ENCODE data around the gene FGD5. TPM values are rescaled to one million over a fixed set of nuclear protein-coding genes. Genes with fewer than 3 reads are reported as not detected.
"Not testable (repeated sequence)": the region's sequence is repeated elsewhere in the genome, so short reads cannot be mapped to it uniquely, and the experiment has no call there.

Gene FGD5
- total and polyA plus RNA-seq, 4 experiments from 2014 or later: 0.06 TPM; not detected in 3

DNA sequence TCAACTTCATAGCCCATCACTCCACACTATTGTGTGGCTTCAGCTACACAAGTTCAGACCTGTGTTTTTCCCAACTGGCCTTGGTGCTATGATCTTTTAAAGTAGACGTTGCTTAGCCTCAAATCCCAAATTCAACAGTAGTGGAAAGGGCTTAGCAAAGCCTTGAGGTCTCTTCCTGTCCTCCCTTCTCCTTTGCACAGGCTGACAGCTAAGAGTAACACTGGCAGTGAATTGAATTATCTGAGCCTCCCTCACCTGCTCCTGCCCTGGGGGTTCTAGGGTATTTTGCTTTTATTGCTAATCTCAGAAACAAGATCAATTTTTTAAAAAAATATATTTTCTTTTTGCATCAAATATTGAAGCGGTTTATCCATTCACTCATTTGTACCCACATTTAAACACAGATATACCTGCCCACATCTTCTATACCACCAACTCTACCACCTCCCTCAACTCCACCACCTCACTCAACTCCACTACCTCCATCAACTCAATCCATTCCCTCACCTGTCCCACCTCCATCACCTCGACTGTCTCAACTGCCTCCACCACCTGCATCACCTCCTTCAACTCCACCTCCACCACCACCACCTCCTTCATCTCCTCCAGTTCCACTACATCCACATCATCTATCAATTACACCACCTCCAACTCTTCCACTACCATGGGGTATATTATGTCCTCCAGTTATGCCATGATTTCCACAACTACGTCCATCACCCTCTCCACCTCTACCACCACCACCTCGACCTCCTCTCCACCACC, 10.1 kb upstream of the FGD5 start:
- Mint-ChIP-seq H3K4me3 (peak overlapping the region in 1 of 8 donors; percentile 24), H3K36me3 (no peaks in the 10 kb centered on the region), H3K27me3 (peaks cover 34 to 41% of the 10 kb centered on the region in 2 donors), H3K4me1 (peaks cover 1 to 6% (median 4%) of the 10 kb centered on the region in 4 donors), H3K9me3 (peaks cover 0 to 2% (median 0%) of the 10 kb centered on the region in 8 donors), H3K27ac (no peak overlapping the region)
- no peaks in the 10 kb centered on the region for H3K9me3 ChIP-seq (ENCODE audit: control insufficient read depth in 1 of 2, low read length in 2 of 2)
- intact Hi-C loops (cut with micrococcal nuclease): no loop called here
- H3K36me3 ChIP-seq (ENCODE audit: insufficient read depth, low read length): no peaks in the 10 kb centered on the region
- H3K4me1 ChIP-seq (ENCODE audit: insufficient read depth, low read length): no peaks in the 10 kb centered on the region
- no peak for DNase-seq
- ChIA-PET CTCF (ENCODE audit: partially characterized antibody) (no interaction called here), POLR2A (ENCODE audit: partially characterized antibody) (no interaction called here)
- H3K4me3 ChIP-seq (ENCODE audit: low read length in 2 of 2): no peak overlapping the region
- H3K27me3 ChIP-seq (ENCODE audit: insufficient read depth, low read length): peaks cover 24% of the 10 kb centered on the region
- no peak overlapping the region for H3K27ac ChIP-seq (ENCODE audit: low read depth, low read length)

DNA sequence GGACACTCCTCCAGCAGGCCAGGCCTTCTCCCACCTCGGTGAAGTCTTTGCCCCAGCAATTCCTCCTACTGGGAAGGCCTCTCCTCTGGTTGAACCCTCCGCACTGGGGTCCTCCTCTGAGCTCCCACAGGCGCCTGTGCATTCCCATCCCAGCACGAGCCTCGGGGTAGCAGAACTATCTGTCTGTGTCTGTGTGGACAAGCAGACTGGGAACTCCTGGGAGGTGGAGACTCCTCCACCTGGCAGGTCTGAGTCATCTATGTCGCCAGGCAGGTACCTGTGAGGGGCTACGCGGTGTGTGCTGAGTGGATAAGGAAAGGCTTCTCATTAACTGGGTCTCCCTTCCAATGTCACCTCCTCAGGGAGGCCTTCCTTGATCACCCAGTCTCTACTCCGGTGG, 9.2 kb upstream of the FGD5 start:
- peaks cover 24% of the 10 kb centered on the region for H3K27me3 ChIP-seq (ENCODE audit: insufficient read depth, low read length)

DNA sequence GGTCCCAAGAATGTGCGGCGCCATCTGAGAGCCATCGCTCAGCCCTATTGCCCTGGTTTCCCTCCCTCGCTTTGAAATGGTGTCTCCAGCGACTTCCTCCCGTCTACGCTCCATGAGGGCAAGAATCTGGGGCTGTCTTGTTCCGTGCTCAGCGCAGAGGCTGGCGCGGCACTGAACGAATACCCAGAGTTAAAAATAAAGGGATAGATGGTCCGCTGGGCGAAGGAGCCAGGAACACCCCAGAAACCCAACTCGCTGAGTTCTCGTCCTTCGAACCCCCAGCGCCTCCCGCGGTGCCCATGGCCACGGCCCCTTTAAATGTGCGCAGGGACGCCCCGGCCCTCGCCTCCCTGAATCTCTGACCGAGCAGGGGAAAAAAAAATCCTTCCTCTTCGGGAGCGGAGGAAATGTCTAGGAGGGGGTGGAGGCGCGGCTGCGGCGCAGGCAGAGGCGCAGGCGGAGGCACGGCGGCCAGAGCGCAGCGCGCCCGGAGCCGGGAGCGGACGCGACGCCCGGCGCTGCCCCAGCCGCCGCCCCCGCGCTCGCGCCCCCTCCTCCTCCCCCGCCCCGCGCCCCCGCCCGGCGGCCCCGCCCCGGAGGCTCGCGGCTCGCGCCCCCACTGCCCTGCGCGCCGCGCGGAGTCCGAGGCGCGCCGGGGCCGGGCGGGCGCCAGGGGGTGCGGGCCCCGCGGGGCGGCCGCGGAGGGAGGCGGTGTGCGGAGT, 8.5 kb upstream of the FGD5 start:
- no peak overlapping the region for H3K27ac Mint-ChIP-seq

More for the DNA sequence above, 9.2 kb upstream of the FGD5 start:
- H3K36me3 Mint-ChIP-seq; H3K9me3 Mint-ChIP-seq; CTCF ChIA-PET (ENCODE audit: partially characterized antibody); POLR2A ChIA-PET (ENCODE audit: partially characterized antibody); H3K9me3 ChIP-seq (ENCODE audit: control insufficient read depth in 1 of 2, low read length in 2 of 2); H3K27ac ChIP-seq (ENCODE audit: low read depth, low read length); H3K4me1 Mint-ChIP-seq; H3K27ac Mint-ChIP-seq; DNase-seq; H3K4me3 Mint-ChIP-seq; H3K4me3 ChIP-seq (ENCODE audit: low read length in 2 of 2); intact Hi-C loops (cut with micrococcal nuclease); H3K4me1 ChIP-seq (ENCODE audit: insufficient read depth, low read length); H3K36me3 ChIP-seq (ENCODE audit: insufficient read depth, low read length): not testable (repeated sequence)
- peaks cover 37 to 39% of the 10 kb centered on the region in 2 donors for H3K27me3 Mint-ChIP-seq

DNA sequence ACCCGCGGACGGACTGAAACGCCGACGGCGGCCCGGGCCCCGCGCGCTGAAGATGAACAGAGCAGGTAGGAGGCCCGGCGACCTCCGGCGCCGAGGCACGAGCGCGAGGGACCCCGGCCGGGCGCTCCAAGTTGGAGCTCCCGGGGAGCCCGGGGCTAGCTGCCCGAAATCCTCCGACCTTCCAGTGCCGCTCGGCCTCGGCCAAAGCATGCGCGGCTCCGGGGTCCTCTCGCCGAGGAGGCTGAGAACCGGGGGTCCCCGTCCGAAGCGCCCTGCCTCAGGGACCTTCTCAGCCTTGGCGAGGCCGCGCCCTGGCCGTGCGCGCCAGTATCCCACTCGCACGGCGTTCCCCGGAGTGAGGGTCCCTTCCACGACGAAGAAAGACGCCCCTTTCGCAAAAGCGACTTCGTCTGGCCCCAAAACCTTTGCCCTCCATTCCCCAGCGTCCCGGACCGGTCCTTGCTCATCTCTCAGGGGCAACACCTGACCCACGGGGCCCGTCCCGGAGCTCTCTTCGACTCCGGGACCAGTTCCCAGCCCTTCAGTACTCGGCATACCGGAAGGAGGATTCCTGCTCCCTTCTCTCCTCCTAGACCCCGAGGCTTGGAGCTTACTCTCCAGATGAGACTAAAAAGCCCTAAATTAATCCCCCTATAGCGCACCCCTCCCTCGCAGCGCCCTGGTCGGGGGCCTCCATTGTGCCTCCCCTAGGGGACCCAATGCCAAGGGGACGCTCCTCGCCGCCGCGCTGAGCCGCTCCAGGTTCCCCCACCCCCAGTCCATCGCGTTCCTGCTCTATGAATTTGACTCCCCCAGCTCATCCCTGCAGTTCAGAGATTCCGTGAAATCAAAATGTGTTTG, 7.7 kb upstream of the FGD5 start:
- H3K4me1 Mint-ChIP-seq: peaks cover 1 to 6% (median 4%) of the 10 kb centered on the region in 4 donors
- peak overlapping the region in 4 of 8 donors; percentile 20 to 43 (median 33) for H3K4me3 Mint-ChIP-seq
- H3K36me3 ChIP-seq (ENCODE audit: insufficient read depth, low read length): no peaks in the 10 kb centered on the region
- H3K27me3 ChIP-seq (ENCODE audit: insufficient read depth, low read length): peaks cover 24% of the 10 kb centered on the region
- no peaks in the 10 kb centered on the region for H3K9me3 ChIP-seq (ENCODE audit: control insufficient read depth in 1 of 2, low read length in 2 of 2)
- ChIA-PET POLR2A (ENCODE audit: partially characterized antibody) (interaction anchor here (0.6 kb wide), 1 partner anchor 105 kb away, joined by 3 read pairs; no protein-coding TSS in a partner anchor), CTCF (ENCODE audit: partially characterized antibody) (no interaction called here)
- H3K27ac ChIP-seq (ENCODE audit: low read depth, low read length): no peak overlapping the region
- no peaks in the 10 kb centered on the region for H3K4me1 ChIP-seq (ENCODE audit: insufficient read depth, low read length)
- intact Hi-C loops (cut with micrococcal nuclease): no loop called here
- no peak for DNase-seq
- peaks cover 41 to 43% of the 10 kb centered on the region in 2 donors for H3K27me3 Mint-ChIP-seq
- no peak overlapping the region for H3K4me3 ChIP-seq (ENCODE audit: low read length in 2 of 2)
- H3K36me3 Mint-ChIP-seq: no peaks in the 10 kb centered on the region
- no peaks in the 10 kb centered on the region for H3K9me3 Mint-ChIP-seq
- H3K27ac Mint-ChIP-seq: no peak overlapping the region

More for the DNA sequence above, 8.5 kb upstream of the FGD5 start:
- DNase-seq: no peak
- intact Hi-C loops (cut with micrococcal nuclease): no loop called here
- Histone ChIP-seq H3K27ac (ENCODE audit: low read depth, low read length) (no peak overlapping the region), H3K4me1 (ENCODE audit: insufficient read depth, low read length) (no peaks in the 10 kb centered on the region), H3K9me3 (ENCODE audit: control insufficient read depth in 1 of 2, low read length in 2 of 2) (no peaks in the 10 kb centered on the region), H3K4me3 (ENCODE audit: low read length in 2 of 2) (no peak overlapping the region), H3K36me3 (ENCODE audit: insufficient read depth, low read length) (no peaks in the 10 kb centered on the region), H3K27me3 (ENCODE audit: insufficient read depth, low read length) (peaks cover 24% of the 10 kb centered on the region)
- H3K4me1 Mint-ChIP-seq: peaks cover 1 to 6% (median 4%) of the 10 kb centered on the region in 4 donors
- POLR2A ChIA-PET (ENCODE audit: partially characterized antibody): no interaction called here
- CTCF ChIA-PET (ENCODE audit: partially characterized antibody): no interaction called here
- H3K36me3 Mint-ChIP-seq: no peaks in the 10 kb centered on the region
- no peaks in the 10 kb centered on the region for H3K9me3 Mint-ChIP-seq
- H3K4me3 Mint-ChIP-seq: peak overlapping the region in 1 of 8 donors; percentile 14
- peaks cover 37 to 42% of the 10 kb centered on the region in 2 donors for H3K27me3 Mint-ChIP-seq

DNA sequence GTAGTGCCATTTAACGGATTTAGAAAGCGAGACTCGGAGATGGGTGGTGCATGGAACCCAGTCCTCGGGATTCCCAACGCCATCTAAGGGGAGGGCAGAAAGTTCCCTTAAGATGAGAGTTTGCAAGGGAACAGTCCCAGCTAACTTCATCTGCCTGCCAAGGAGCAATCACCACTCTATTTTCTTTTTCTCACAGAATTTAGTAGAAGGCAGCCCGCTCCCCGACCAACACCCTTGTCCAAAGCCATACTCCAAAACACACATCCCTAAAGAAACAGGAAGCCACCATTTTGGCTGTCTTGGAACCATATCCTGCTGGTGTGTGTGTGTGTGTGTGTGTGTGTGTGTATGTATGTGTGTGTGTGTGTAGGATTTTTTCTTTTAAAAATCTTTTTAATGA, 7.1 kb upstream of the FGD5 start:
- Histone ChIP-seq H3K4me1 (ENCODE audit: insufficient read depth, low read length) (no peaks in the 10 kb centered on the region), H3K27me3 (ENCODE audit: insufficient read depth, low read length) (peaks cover 24% of the 10 kb centered on the region), H3K9me3 (ENCODE audit: control insufficient read depth in 1 of 2, low read length in 2 of 2) (no peaks in the 10 kb centered on the region), H3K36me3 (ENCODE audit: insufficient read depth, low read length) (no peaks in the 10 kb centered on the region), H3K27ac (ENCODE audit: low read depth, low read length) (no peak overlapping the region), H3K4me3 (ENCODE audit: low read length in 2 of 2) (no peak overlapping the region)
- CTCF ChIA-PET (ENCODE audit: partially characterized antibody): no interaction called here
- intact Hi-C loops (cut with micrococcal nuclease): no loop called here
- Mint-ChIP-seq H3K27me3 (peaks cover 40 to 47% of the 10 kb centered on the region in 2 donors), H3K4me1 (peaks cover 1 to 6% (median 4%) of the 10 kb centered on the region in 4 donors), H3K9me3 (peaks cover 0 to 2% (median 0%) of the 10 kb centered on the region in 8 donors), H3K4me3 (peak overlapping the region in 1 of 8 donors; percentile 4), H3K36me3 (no peaks in the 10 kb centered on the region), H3K27ac (no peak overlapping the region)
- no peak for DNase-seq
- POLR2A ChIA-PET (ENCODE audit: partially characterized antibody): no interaction called here

DNA sequence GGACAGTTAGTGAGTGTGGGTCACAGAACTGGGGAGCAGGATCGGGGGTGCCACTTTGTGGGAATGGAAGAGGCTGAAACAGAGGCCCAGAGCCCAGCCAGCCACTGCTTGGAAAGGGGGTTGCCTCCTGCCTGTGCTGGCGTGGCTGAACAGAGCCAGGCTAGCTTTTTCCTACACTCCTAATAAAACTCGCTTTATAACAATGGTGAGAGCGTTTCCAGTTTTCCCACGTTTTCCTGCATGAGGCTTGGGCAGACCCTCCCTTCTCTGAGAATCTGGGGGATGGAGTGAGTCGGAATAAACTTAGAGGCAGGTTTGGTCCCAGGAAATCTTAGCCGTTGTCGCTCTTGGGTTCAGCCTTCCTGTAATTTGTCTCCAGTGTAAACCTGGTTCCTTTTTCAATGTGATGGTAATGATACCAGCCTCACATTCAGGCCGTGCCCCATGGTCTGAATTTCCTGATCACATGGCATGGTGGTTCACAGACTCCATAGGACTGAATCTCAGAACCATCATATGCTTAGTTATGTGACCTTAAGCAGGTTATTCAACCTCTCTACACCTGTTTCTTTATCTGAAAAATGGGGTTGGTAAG, 6.5 kb upstream of the FGD5 start:
- peaks cover 0 to 2% (median 0%) of the 10 kb centered on the region in 8 donors for H3K9me3 Mint-ChIP-seq

More for the DNA sequence above, 6.5 kb upstream of the FGD5 start:
- Mint-ChIP-seq H3K4me1 (peaks cover 1 to 6% (median 4%) of the 10 kb centered on the region in 4 donors), H3K27me3 (peaks cover 39 to 48% of the 10 kb centered on the region in 2 donors), H3K4me3 (no peak overlapping the region), H3K27ac (no peak overlapping the region), H3K36me3 (no peaks in the 10 kb centered on the region)
- Histone ChIP-seq H3K4me1 (ENCODE audit: insufficient read depth, low read length) (no peaks in the 10 kb centered on the region), H3K9me3 (ENCODE audit: control insufficient read depth in 1 of 2, low read length in 2 of 2) (no peaks in the 10 kb centered on the region), H3K27ac (ENCODE audit: low read depth, low read length) (no peak overlapping the region), H3K36me3 (ENCODE audit: insufficient read depth, low read length) (no peaks in the 10 kb centered on the region), H3K4me3 (ENCODE audit: low read length in 2 of 2) (no peak overlapping the region), H3K27me3 (ENCODE audit: insufficient read depth, low read length) (peaks cover 24% of the 10 kb centered on the region)
- intact Hi-C loops (cut with micrococcal nuclease): no loop called here
- DNase-seq: no peak
- ChIA-PET CTCF (ENCODE audit: partially characterized antibody) (no interaction called here), POLR2A (ENCODE audit: partially characterized antibody) (no interaction called here)
